Vagina (tissue), 2 donors: ENCODE measurements around the gene RTN1. TPM values are rescaled to one million over a fixed set of nuclear protein-coding genes. Genes with fewer than 3 reads are reported as not detected.

ENCODE experiments used
- DNase-seq, 2 donors: peaks; one replicate each; pipeline ENCODE4 v3.0.0-alpha.2; 2017; ENCODE audit errors: extremely low spot score in 2 of 2
- H3K27ac ChIP-seq: fragments of 200-600 bp; sonication (generic); one replicate; pipeline ENCODE4 v1.5.1; 2019
- H3K27me3 ChIP-seq: fragments of 200-600 bp; sonication (generic); one replicate; pipeline ENCODE4 v1.5.1; 2019
- H3K36me3 ChIP-seq, 2 donors: fragments of 200-600 bp; sonication (generic); one replicate each; pipeline ENCODE4 v1.5.1; 2017 to 2019
- H3K4me1 ChIP-seq: fragments of 200-600 bp; sonication (generic); one replicate; pipeline ENCODE4 v1.5.1; 2019
- H3K4me3 ChIP-seq, 2 donors: fragments of 200-600 bp; sonication (generic); 1 replicate in 1 of 2; 2 replicates in 1 of 2; pipeline ENCODE4 v1.5.1; 2016 to 2019
- H3K9me3 ChIP-seq: fragments of 200-600 bp; sonication (generic); one replicate; pipeline ENCODE4 v1.5.1; 2019
- CTCF ChIP-seq, 3 experiments: fragments of 450-650 bp in 2 of 3; fragments of 200-600 bp in 1 of 3; sonication (generic) in 1 of 3; IDR thresholded peaks; one replicate each; pipeline ENCODE4 v1.5.1; 2017 to 2019; ENCODE audit warnings: antibody characterized with exemption in 3 of 3, mild to moderate bottlenecking in 2 of 3, moderate library complexity in 2 of 3
- POLR2A ChIP-seq, 2 donors: fragments of 450-650 bp; IDR thresholded peaks; one replicate each; pipeline ENCODE4 v1.6.1; 2017; ENCODE audit warnings: antibody characterized with exemption in 2 of 2, mild to moderate bottlenecking in 2 of 2, moderate library complexity in 2 of 2
- POLR2AphosphoS5 ChIP-seq, 2 donors: sonication (generic); formaldehyde crosslinking; IDR thresholded peaks; one replicate each; pipeline ENCODE4 v1.9.0; 2017; ENCODE audit warnings: antibody characterized with exemption in 2 of 2, mild to moderate bottlenecking in 2 of 2, low read depth in 1 of 2; ENCODE audit not compliant: insufficient read depth in 1 of 2
- intact Hi-C: fragments of 100-400 bp; cut with DNase I; formaldehyde crosslinking; loops from one replicate; pipeline ENCODE4 v1.15.1; 2023
- total RNA-seq: library from RNA; depleted of rRNA; stranded (reverse); fragments of >200 nt; gene quantifications from one replicate; pipeline ENCODE4 v1.2.3, GENCODE V29; 2016

The RTN1 gene
- total RNA-seq, 1 donor from 2014 or later, result 24.8 TPM

GRCh38 chr14:59897757-59898383 lies 27.3 kb upstream of the RTN1 start:
- H3K4me3 ChIP-seq, result no peak overlapping the region
- TF ChIP-seq CTCF (IDR thresholded peaks at IDR 0.05), result peak in 1 of 3 experiments; percentile 17
- no peak for TF ChIP-seq POLR2A (IDR thresholded peaks at IDR 0.05)
- intact Hi-C loops, result no loop called here
- DNase-seq, result no peak
- H3K27ac ChIP-seq, result no peak overlapping the region
- H3K9me3 ChIP-seq, result no peaks in the 10 kb centered on the region
- no peaks in the 10 kb centered on the region for H3K36me3 ChIP-seq
- H3K4me1 ChIP-seq, result no peaks in the 10 kb centered on the region
- H3K27me3 ChIP-seq, result no peaks in the 10 kb centered on the region

GRCh38 chr14:59895721-59896120 lies 25.1 kb upstream of the RTN1 start:
- intact Hi-C loops, result no loop called here
- Histone ChIP-seq H3K27me3 (no peaks in the 10 kb centered on the region), H3K36me3 (no peaks in the 10 kb centered on the region), H3K4me3 (no peak overlapping the region), H3K27ac (no peak overlapping the region), H3K4me1 (no peaks in the 10 kb centered on the region), H3K9me3 (no peaks in the 10 kb centered on the region)
- DNase-seq, result no peak
- TF ChIP-seq POLR2A (IDR thresholded peaks at IDR 0.05) (no peak), POLR2AphosphoS5 (IDR thresholded peaks at IDR 0.05; ENCODE audit: insufficient read depth in 1 of 2, low read depth in 1 of 2) (no peak), CTCF (IDR thresholded peaks at IDR 0.05) (no peak)

GRCh38 chr14:59890676-59891075 lies 20.1 kb upstream of the RTN1 start:
- no peak overlapping the region for H3K4me3 ChIP-seq
- H3K27ac ChIP-seq, result no peak overlapping the region
- no peaks in the 10 kb centered on the region for H3K4me1 ChIP-seq
- no peak for DNase-seq
- no peaks in the 10 kb centered on the region for H3K27me3 ChIP-seq
- intact Hi-C loops, result no loop called here
- H3K9me3 ChIP-seq, result no peaks in the 10 kb centered on the region
- TF ChIP-seq CTCF (IDR thresholded peaks at IDR 0.05) (no peak), POLR2AphosphoS5 (IDR thresholded peaks at IDR 0.05; ENCODE audit: insufficient read depth in 1 of 2, low read depth in 1 of 2) (no peak), POLR2A (IDR thresholded peaks at IDR 0.05) (no peak)
- H3K36me3 ChIP-seq, result no peaks in the 10 kb centered on the region

GRCh38 chr14:59882957-59883356 lies 12.4 kb upstream of the RTN1 start:
- TF ChIP-seq CTCF (IDR thresholded peaks at IDR 0.05) (no peak), POLR2A (IDR thresholded peaks at IDR 0.05) (no peak), POLR2AphosphoS5 (IDR thresholded peaks at IDR 0.05; ENCODE audit: insufficient read depth in 1 of 2, low read depth in 1 of 2) (no peak)
- no peaks in the 10 kb centered on the region for H3K9me3 ChIP-seq
- no peak for DNase-seq
- intact Hi-C loops, result no loop called here
- no peak overlapping the region for H3K4me3 ChIP-seq
- no peaks in the 10 kb centered on the region for H3K4me1 ChIP-seq
- no peaks in the 10 kb centered on the region for H3K27me3 ChIP-seq
- H3K27ac ChIP-seq, result no peak overlapping the region
- H3K36me3 ChIP-seq, result no peaks in the 10 kb centered on the region

- H3K27me3 ChIP-seq, result no peaks in the 10 kb centered on the region
- H3K4me3 ChIP-seq, result peak overlapping the region; percentile 40 to 48
- H3K9me3 ChIP-seq, result no peaks in the 10 kb centered on the region
- TF ChIP-seq POLR2AphosphoS5 (IDR thresholded peaks at IDR 0.05; ENCODE audit: insufficient read depth in 1 of 2, low read depth in 1 of 2) (no peak), POLR2A (IDR thresholded peaks at IDR 0.05) (no peak), CTCF (IDR thresholded peaks at IDR 0.05) (no peak)
- H3K27ac ChIP-seq, result no peak overlapping the region
- intact Hi-C loops, result no loop called here
- no peaks in the 10 kb centered on the region for H3K36me3 ChIP-seq
- DNase-seq, result no peak
- peaks cover 15% of the 10 kb centered on the region for H3K4me1 ChIP-seq
These were observed 555 bp upstream of the RTN1 start for GRCh38 chr14:59871166-59871495.
